A549 (cell line): Measurements from ENCODE around the gene RNASEH2C. TPM values are rescaled to one million over a fixed set of nuclear protein-coding genes. Genes with fewer than 3 reads are reported as not detected.
A peak's percentile ranks its signal among the peaks of the same experiment; 100 is the strongest.
"Not testable (repeated sequence)": the region's sequence is repeated elsewhere in the genome, so short reads cannot be mapped to it uniquely, and the experiment has no call there.

ENCODE experiments used
- ATAC-seq, 2 experiments: fragments of 200-7000 bp in 1 of 2; fragments of >200 bp in 1 of 2; cut with Nextera tagmentation in 1 of 2; cut with Tn5 transposase in 1 of 2; 3 replicates each; pipeline versions ENCODE4 v1.8.0 to v1.9.1; 2018 to 2020; ENCODE audit warnings: mild to moderate bottlenecking in 1 of 2, moderate library complexity in 1 of 2
- CTCF ChIA-PET: fragments of 300-600 bp; sonication (Branson Sonifier 250); formaldehyde crosslinking; extraction: SDS; loops from one replicate; lab custom pipeline; 2021; ENCODE audit warnings: antibody characterized with exemption, inconsistent platforms; lab: Yijun Ruan, JAX
- POLR2A ChIA-PET: fragments of 350-600 bp; formaldehyde crosslinking; extraction: SDS; loops from one replicate; lab custom pipeline; 2021; ENCODE audit warnings: antibody characterized with exemption, inconsistent platforms; lab: Yijun Ruan, JAX
- DNase-seq, 2 experiments: peaks; one replicate each; pipeline versions ENCODE4 v3.0.0 to v3.0.0-alpha.2; 2011 to 2016; ENCODE audit warnings: low read depth in 1 of 2, low spot score in 1 of 2
- FAIRE-seq: peaks from 2 replicates; lab custom pipeline; 2011; peaks lifted over from hg19 to GRCh38; lab: Jason Lieb, UNC
- H3K27ac ChIP-seq, 2 experiments: fragments of >200 bp; sonication (Bioruptor Twin); formaldehyde crosslinking; 3 replicates each; pipeline ENCODE4 v1.5.1; 2016 to 2017
- H3K4me1 ChIP-seq: fragments of >200 bp; sonication (Bioruptor Twin); formaldehyde crosslinking; 3 replicates; pipeline ENCODE4 v1.6.1; 2016
- H3K4me2 ChIP-seq: fragments of >200 bp; sonication (Bioruptor Twin); formaldehyde crosslinking; 3 replicates; pipeline ENCODE4 v1.6.1; 2016
- H3K4me3 ChIP-seq: fragments of >200 bp; sonication (Bioruptor Twin); formaldehyde crosslinking; 3 replicates; pipeline ENCODE4 v1.5.1; 2016
- H3K9me3 ChIP-seq: fragments of >200 bp; sonication (Bioruptor Twin); formaldehyde crosslinking; 3 replicates; pipeline ENCODE4 v1.6.1; 2016
- BHLHE40 ChIP-seq: IDR thresholded peaks from 2 replicates; pipeline ENCODE4 v1.6.1; 2012; ENCODE audit warnings: low read depth, low read length, inconsistent platforms
- CBX2 ChIP-seq: fragments of 200-600 bp; sonication (generic); IDR thresholded peaks from 2 replicates; pipeline ENCODE4 v1.6.1; 2016; ENCODE audit warnings: low read depth, mild to moderate bottlenecking, borderline replicate concordance
- EP300 ChIP-seq, 2 experiments: fragments of >200 bp; sonication (Bioruptor Twin); formaldehyde crosslinking; IDR thresholded peaks; 2 replicates in 1 of 2; 3 replicates in 1 of 2; pipeline ENCODE4 v1.6.1; 2016 to 2017
- HOXB13 ChIP-seq: fragments of 250-450 bp; sonication (Bioruptor Pico); IDR thresholded peaks from 2 replicates; pipeline ENCODE4 v1.5.0; 2020; ENCODE audit warnings: low read depth, mild to moderate bottlenecking, moderate library complexity
- HOXB5 ChIP-seq: fragments of 250-450 bp; sonication (Bioruptor Pico); IDR thresholded peaks from 2 replicates; pipeline ENCODE4 v1.5.0; 2020; ENCODE audit warnings: mild to moderate bottlenecking, moderate library complexity
- KDM1A ChIP-seq: fragments of 200-600 bp; sonication (generic); IDR thresholded peaks from 2 replicates; pipeline ENCODE4 v1.6.1; 2016; ENCODE audit warnings: low read depth, mild to moderate bottlenecking
- MYC ChIP-seq: IDR thresholded peaks from 2 replicates; pipeline ENCODE4 v1.6.1; 2012; ENCODE audit warnings: mild to moderate bottlenecking, inconsistent platforms, low read length, improper control_type of control experiment, borderline replicate concordance
- NPAS2 ChIP-seq: fragments of 250-450 bp; sonication (Bioruptor Pico); IDR thresholded peaks from 2 replicates; pipeline ENCODE4 v1.8.0; 2022; ENCODE audit warnings: mild to moderate bottlenecking, moderate library complexity, borderline replicate concordance
- PHF8 ChIP-seq: fragments of 200-600 bp; sonication (generic); IDR thresholded peaks from 2 replicates; pipeline ENCODE4 v1.6.1; 2016; ENCODE audit warnings: low read depth, mild to moderate bottlenecking, antibody characterized with exemption, moderate library complexity, borderline replicate concordance
- POLR2AphosphoS2 ChIP-seq: conservative IDR thresholded peaks from 2 replicates; pipeline ENCODE4 v1.6.1; 2012; ENCODE audit warnings: low read length, improper control_type of control experiment, inconsistent platforms
- RARB ChIP-seq: fragments of 250-450 bp; sonication (Bioruptor Pico); IDR thresholded peaks from 2 replicates; pipeline ENCODE4 v1.8.0; 2021; ENCODE audit warnings: mild to moderate bottlenecking, moderate library complexity
- TP53 ChIP-seq: fragments of 250-450 bp; sonication (Bioruptor Pico); IDR thresholded peaks from 2 replicates; pipeline ENCODE4 v1.5.0; 2021; ENCODE audit warnings: mild to moderate bottlenecking, moderate library complexity
- ZC3H11A ChIP-seq: fragments of 450-650 bp; IDR thresholded peaks from 2 replicates; pipeline ENCODE4 v1.6.1; 2014; ENCODE audit warnings: antibody characterized with exemption, mild to moderate bottlenecking
- ZFP36 ChIP-seq: fragments of 450-650 bp; IDR thresholded peaks from 2 replicates; pipeline ENCODE4 v1.6.1; 2014; ENCODE audit warnings: borderline replicate concordance; ENCODE audit not compliant: partially characterized antibody
- ZNF302 ChIP-seq: fragments of 250-450 bp; sonication (Bioruptor Pico); IDR thresholded peaks from 2 replicates; pipeline ENCODE4 v1.9.0; 2021; ENCODE audit warnings: inconsistent platforms, mild to moderate bottlenecking, moderate library complexity
- ZSCAN20 ChIP-seq: fragments of 250-450 bp; sonication (Bioruptor Pico); IDR thresholded peaks from 2 replicates; pipeline ENCODE4 v1.8.0; 2022; ENCODE audit warnings: mild to moderate bottlenecking, moderate library complexity
- WGBS: methylation state at CpG from one replicate; pipeline ENCODE4 v1.1.6; 2017; ENCODE audit errors: missing lambda C conversion rate; 5-methylcytosine and 5-hydroxymethylcytosine counted together
- polyA plus RNA-seq, 4 experiments: library from polyadenylated mRNA; depleted of rRNA in 3 of 4; stranded (reverse); fragments of >200 nt; fragmentation: RNase III in 1 of 4; extraction: RNeasy Plus Mini Kit Qiagen cat#74134 plus additional on column Dnase treatment in 1 of 4; gene quantifications; 2 replicates in 3 of 4; 3 replicates in 1 of 4; pipeline ENCODE4 v1.2.3, GENCODE V29; 2011 to 2017
- TF ChIP-seq, protein P1 (sequence below): IDR thresholded peaks from 2 replicates; pipeline ENCODE4 v1.6.1; 2012; ENCODE audit warnings: low read depth, borderline replicate concordance
- TF ChIP-seq, protein P2 (sequence below): fragments of 200-600 bp; sonication (generic); IDR thresholded peaks from 2 replicates; pipeline ENCODE4 v1.6.1; 2016; ENCODE audit warnings: antibody characterized with exemption, mild to moderate bottlenecking, moderate library complexity

Gene RNASEH2C
- polyA plus RNA-seq, 2 of the 4 experiments (the other 2 are of a cell fraction): 15.1 to 36.9 TPM

DNA sequence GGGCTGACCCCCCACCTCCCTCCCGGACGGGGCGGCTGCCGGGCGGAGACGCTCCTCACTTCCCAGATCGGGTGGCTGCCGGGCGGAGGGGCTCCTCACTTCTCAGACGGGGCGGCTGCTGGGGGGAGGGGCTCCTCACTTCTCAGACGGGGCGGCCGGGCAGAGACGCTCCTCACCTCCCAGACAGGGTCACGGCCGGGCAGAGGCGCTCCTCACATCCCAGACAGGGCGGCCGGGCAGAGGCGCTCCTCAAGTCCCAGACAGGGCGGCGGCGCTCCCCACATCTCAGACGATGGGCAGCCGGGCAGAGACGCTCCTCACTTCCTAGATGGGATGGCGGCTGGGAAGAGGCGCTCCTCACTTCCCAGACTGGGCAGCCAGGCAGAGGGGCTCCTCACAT, 42.2 kb upstream of the RNASEH2C start:
- CTCF ChIA-PET, ATAC-seq, H3K9me3 ChIP-seq, FAIRE-seq, H3K4me1 ChIP-seq, H3K27ac ChIP-seq, POLR2A ChIA-PET, H3K4me3 ChIP-seq, DNase-seq, H3K4me2 ChIP-seq: not testable (repeated sequence)
- 100% methylated on average over 6 of the region's 29 CpGs for WGBS

DNA sequence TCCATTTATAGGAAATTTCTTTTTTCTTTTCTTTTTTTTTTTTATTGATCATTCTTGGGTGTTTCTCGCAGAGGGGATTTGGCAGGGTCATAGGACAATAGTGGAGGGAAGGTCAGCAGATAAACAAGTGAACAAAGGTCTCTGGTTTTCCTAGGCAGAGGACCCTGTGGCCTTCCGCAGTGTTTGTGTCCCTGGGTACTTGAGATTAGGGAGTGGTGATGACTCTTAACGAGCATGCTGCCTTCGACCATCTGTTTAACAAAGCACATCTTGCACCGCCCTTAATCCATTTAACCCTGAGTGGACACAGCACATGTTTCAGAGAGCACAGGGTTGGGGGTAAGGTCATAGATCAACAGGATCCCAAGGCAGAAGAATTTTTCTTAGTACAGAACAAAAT, 41.6 kb upstream of the RNASEH2C start:
- CTCF ChIA-PET: interaction anchor here (1.5 kb wide), 1 partner anchor 12 kb away, joined by 4 read pairs; no protein-coding TSS in a partner anchor
- H3K4me2 ChIP-seq, DNase-seq, POLR2A ChIA-PET, H3K9me3 ChIP-seq, H3K4me1 ChIP-seq, H3K4me3 ChIP-seq, H3K27ac ChIP-seq, ATAC-seq, FAIRE-seq: not testable (repeated sequence)
- WGBS: 58% methylated on average over 5 of the region's 5 CpGs

DNA sequence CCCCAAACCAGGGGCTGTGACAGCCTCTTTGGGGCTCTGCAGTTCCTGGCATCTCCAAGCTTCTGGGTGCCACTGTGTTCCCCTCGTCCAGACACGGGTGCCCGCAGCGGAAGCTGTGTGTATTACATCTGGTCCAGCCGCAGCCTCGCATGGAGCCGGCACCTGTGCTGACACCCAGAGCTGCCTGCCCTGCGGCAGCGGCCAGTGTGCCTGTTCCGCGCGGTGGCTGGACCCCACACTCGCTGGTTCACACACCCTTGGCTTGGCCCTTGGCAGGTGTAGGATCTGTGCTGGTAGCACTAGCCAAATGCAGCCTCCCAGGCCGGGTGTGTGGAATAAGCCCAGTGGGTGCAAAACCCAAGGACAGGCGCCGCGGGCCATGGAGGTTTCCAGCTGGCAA, 24.5 kb upstream of the RNASEH2C start:
- FAIRE-seq: no peak
- no peak overlapping the region for H3K4me3 ChIP-seq
- no peak for TF ChIP-seq EP300 (IDR thresholded peaks at IDR 0.05)
- TF ChIP-seq NPAS2: no peak
- no peak for TF ChIP-seq ZFP36
- no peak for TF ChIP-seq POLR2AphosphoS2
- TF ChIP-seq HOXB13 (CRISPR knock-in tag): no peak
- TF ChIP-seq RARB (CRISPR knock-in tag): no peak
- no peak for TF ChIP-seq ZSCAN20 (CRISPR knock-in tag)
- TF ChIP-seq KDM1A: no peak
- TF ChIP-seq PHF8: no peak
- TF ChIP-seq, protein P1, sequence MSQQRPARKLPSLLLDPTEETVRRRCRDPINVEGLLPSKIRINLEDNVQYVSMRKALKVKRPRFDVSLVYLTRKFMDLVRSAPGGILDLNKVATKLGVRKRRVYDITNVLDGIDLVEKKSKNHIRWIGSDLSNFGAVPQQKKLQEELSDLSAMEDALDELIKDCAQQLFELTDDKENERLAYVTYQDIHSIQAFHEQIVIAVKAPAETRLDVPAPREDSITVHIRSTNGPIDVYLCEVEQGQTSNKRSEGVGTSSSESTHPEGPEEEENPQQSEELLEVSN: no peak
- no peak for TF ChIP-seq MYC
- no peak for TF ChIP-seq TP53
- TF ChIP-seq HOXB5 (CRISPR knock-in tag): no peak
- no peak for TF ChIP-seq BHLHE40
- TF ChIP-seq, protein P2, sequence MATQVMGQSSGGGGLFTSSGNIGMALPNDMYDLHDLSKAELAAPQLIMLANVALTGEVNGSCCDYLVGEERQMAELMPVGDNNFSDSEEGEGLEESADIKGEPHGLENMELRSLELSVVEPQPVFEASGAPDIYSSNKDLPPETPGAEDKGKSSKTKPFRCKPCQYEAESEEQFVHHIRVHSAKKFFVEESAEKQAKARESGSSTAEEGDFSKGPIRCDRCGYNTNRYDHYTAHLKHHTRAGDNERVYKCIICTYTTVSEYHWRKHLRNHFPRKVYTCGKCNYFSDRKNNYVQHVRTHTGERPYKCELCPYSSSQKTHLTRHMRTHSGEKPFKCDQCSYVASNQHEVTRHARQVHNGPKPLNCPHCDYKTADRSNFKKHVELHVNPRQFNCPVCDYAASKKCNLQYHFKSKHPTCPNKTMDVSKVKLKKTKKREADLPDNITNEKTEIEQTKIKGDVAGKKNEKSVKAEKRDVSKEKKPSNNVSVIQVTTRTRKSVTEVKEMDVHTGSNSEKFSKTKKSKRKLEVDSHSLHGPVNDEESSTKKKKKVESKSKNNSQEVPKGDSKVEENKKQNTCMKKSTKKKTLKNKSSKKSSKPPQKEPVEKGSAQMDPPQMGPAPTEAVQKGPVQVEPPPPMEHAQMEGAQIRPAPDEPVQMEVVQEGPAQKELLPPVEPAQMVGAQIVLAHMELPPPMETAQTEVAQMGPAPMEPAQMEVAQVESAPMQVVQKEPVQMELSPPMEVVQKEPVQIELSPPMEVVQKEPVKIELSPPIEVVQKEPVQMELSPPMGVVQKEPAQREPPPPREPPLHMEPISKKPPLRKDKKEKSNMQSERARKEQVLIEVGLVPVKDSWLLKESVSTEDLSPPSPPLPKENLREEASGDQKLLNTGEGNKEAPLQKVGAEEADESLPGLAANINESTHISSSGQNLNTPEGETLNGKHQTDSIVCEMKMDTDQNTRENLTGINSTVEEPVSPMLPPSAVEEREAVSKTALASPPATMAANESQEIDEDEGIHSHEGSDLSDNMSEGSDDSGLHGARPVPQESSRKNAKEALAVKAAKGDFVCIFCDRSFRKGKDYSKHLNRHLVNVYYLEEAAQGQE: no peak
- no peak for TF ChIP-seq CBX2
- TF ChIP-seq ZC3H11A: no peak
- no peak for TF ChIP-seq ZNF302 (CRISPR knock-in tag)
- no peak overlapping the region for H3K27ac ChIP-seq
- ChIA-PET CTCF (interaction anchor here (0.6 to 2.2 kb wide), 27 partner anchors 9 to 243 kb away, joined by 3 to 24 read pairs (median 4); partner anchors contain the start of genes FIBP and KAT5), POLR2A (no interaction called here)
- H3K4me2 ChIP-seq: no peak overlapping the region
- H3K4me1 ChIP-seq: no peaks in the 10 kb centered on the region
- peak in 1 of 2 experiments; percentile 16; a peak in 3 of 6 replicates for ATAC-seq
- DNase-seq: no peak
- WGBS: 83% methylated on average over 6 of the region's 17 CpGs
- peaks cover 14% of the 10 kb centered on the region for H3K9me3 ChIP-seq
